WTC11 (cell line): ENCODE results near the gene FBRSL1. TPM values are rescaled to one million over a fixed set of nuclear protein-coding genes. Genes with fewer than 3 reads are reported as not detected.

ENCODE experiments used
- ATAC-seq: fragments of 200-7000 bp; cut with Tn5 transposase; 2 replicates; pipeline ENCODE4 v1.10.0; 2021; ENCODE audit warnings: mild to moderate bottlenecking, moderate library complexity
- CTCF ChIA-PET: fragments of 300-600 bp; sonication (Branson Sonifier 250); formaldehyde crosslinking; loops from one replicate; lab custom pipeline; 2021; ENCODE audit warnings: antibody characterized with exemption; lab: Charles Lee
- POLR2A ChIA-PET: fragments of 350-600 bp; sonication (Branson Sonifier 250); formaldehyde crosslinking; loops from one replicate; lab custom pipeline; 2021; ENCODE audit warnings: antibody characterized with exemption; lab: Charles Lee
- DNase-seq: peaks from one replicate; pipeline ENCODE4 v3.0.0; 2021; ENCODE audit warnings: low spot score
- H3K27ac Mint-ChIP-seq: 2 replicates; pipeline ENCODE4 v1.8.0; 2021; ENCODE audit warnings: mixed read lengths
- H3K27me3 Mint-ChIP-seq: 2 replicates; pipeline ENCODE4 v1.8.0; 2021; ENCODE audit warnings: low read depth, mild to moderate bottlenecking, moderate library complexity, mixed read lengths
- H3K36me3 Mint-ChIP-seq: 2 replicates; pipeline ENCODE4 v1.8.0; 2021; ENCODE audit warnings: mixed read lengths
- H3K4me1 Mint-ChIP-seq: 2 replicates; pipeline ENCODE4 v1.8.0; 2022; ENCODE audit warnings: mixed read lengths
- H3K4me3 Mint-ChIP-seq: 2 replicates; pipeline ENCODE4 v1.8.0; 2021; ENCODE audit warnings: mild to moderate bottlenecking, moderate library complexity, mixed read lengths
- H3K9me3 Mint-ChIP-seq: 2 replicates; pipeline ENCODE4 v1.8.0; 2021; ENCODE audit warnings: mixed read lengths
- CREB1 ChIP-seq: sonication (generic); formaldehyde crosslinking; IDR thresholded peaks from 2 replicates; pipeline ENCODE4 v1.8.0; 2023; ENCODE audit warnings: mild to moderate bottlenecking, missing genetic modification reagents
- ELF4 ChIP-seq: sonication (generic); formaldehyde crosslinking; IDR thresholded peaks from 2 replicates; pipeline ENCODE4 v1.8.1; 2022; ENCODE audit warnings: low read depth, mild to moderate bottlenecking, moderate library complexity, missing genetic modification reagents
- EMX1 ChIP-seq: fragments of 250-450 bp; sonication (Bioruptor Pico); IDR thresholded peaks from 2 replicates; pipeline ENCODE4 v1.8.0; 2021; ENCODE audit warnings: mild to moderate bottlenecking
- FOXK1 ChIP-seq: sonication (generic); formaldehyde crosslinking; IDR thresholded peaks from 2 replicates; pipeline ENCODE4 v1.8.0; 2022; ENCODE audit warnings: mild to moderate bottlenecking, moderate library complexity, missing genetic modification reagents
- FOXP1 ChIP-seq: sonication (generic); formaldehyde crosslinking; IDR thresholded peaks from 2 replicates; pipeline ENCODE4 v1.8.0; 2022; ENCODE audit warnings: missing genetic modification reagents, mild to moderate bottlenecking, moderate library complexity, borderline replicate concordance
- MXD4 ChIP-seq: fragments of 250-450 bp; sonication (Bioruptor Pico); IDR thresholded peaks from 2 replicates; pipeline ENCODE4 v1.8.0; 2021; ENCODE audit warnings: mild to moderate bottlenecking, moderate library complexity, borderline replicate concordance
- NFE2L1 ChIP-seq: sonication (generic); formaldehyde crosslinking; IDR thresholded peaks from 2 replicates; pipeline ENCODE4 v1.8.1; 2023; ENCODE audit warnings: missing genetic modification reagents
- NFYB ChIP-seq: sonication (generic); formaldehyde crosslinking; conservative IDR thresholded peaks from 2 replicates; pipeline ENCODE4 v1.8.0; 2022; ENCODE audit warnings: low read depth, missing genetic modification reagents
- RORB ChIP-seq: fragments of 250-450 bp; sonication (Bioruptor Pico); IDR thresholded peaks from 2 replicates; pipeline ENCODE4 v1.9.0; 2021; ENCODE audit warnings: mild to moderate bottlenecking
- SP1 ChIP-seq: sonication (generic); formaldehyde crosslinking; conservative IDR thresholded peaks from 2 replicates; pipeline ENCODE4 v1.8.1; 2022; ENCODE audit warnings: missing genetic modification reagents
- TCF7 ChIP-seq: sonication (generic); formaldehyde crosslinking; IDR thresholded peaks from 2 replicates; pipeline ENCODE4 v1.8.0; 2022; ENCODE audit warnings: mild to moderate bottlenecking, low read depth, missing genetic modification reagents, moderate library complexity
- TEAD1 ChIP-seq: sonication (generic); formaldehyde crosslinking; IDR thresholded peaks from 2 replicates; pipeline ENCODE4 v1.8.0; 2022; ENCODE audit warnings: mild to moderate bottlenecking, missing genetic modification reagents
- ZBTB21 ChIP-seq: sonication (generic); formaldehyde crosslinking; IDR thresholded peaks from 2 replicates; pipeline ENCODE4 v1.8.1; 2023; ENCODE audit warnings: mild to moderate bottlenecking, missing genetic modification reagents, borderline replicate concordance
- ZNF219 ChIP-seq: sonication (generic); formaldehyde crosslinking; IDR thresholded peaks from 2 replicates; pipeline ENCODE4 v1.8.0; 2023; ENCODE audit warnings: missing genetic modification reagents, mild to moderate bottlenecking, borderline replicate concordance
- ZNF263 ChIP-seq: sonication (generic); formaldehyde crosslinking; IDR thresholded peaks from 2 replicates; pipeline ENCODE4 v1.8.1; 2022; ENCODE audit warnings: low read depth, mild to moderate bottlenecking, moderate library complexity, missing genetic modification reagents
- total RNA-seq: library from RNA; stranded (reverse); gene quantifications from 3 replicates; pipeline ENCODE4 v1.2.3, GENCODE V29; 2021
- TF ChIP-seq, protein P1 (sequence below): sonication (generic); formaldehyde crosslinking; IDR thresholded peaks from 2 replicates; pipeline ENCODE4 v1.8.1; 2022; ENCODE audit warnings: low read depth, missing genetic modification reagents, borderline replicate concordance
- TF ChIP-seq, protein P2 (sequence below): sonication (generic); formaldehyde crosslinking; IDR thresholded peaks from 2 replicates; pipeline ENCODE4 v1.8.1; 2023; ENCODE audit warnings: mild to moderate bottlenecking, missing genetic modification reagents, moderate library complexity
- TF ChIP-seq, protein P3 (sequence below): sonication (generic); formaldehyde crosslinking; IDR thresholded peaks from 2 replicates; pipeline ENCODE4 v1.8.0; 2023; ENCODE audit warnings: missing genetic modification reagents, mild to moderate bottlenecking, borderline replicate concordance
- TF ChIP-seq, protein P4 (sequence below): sonication (generic); formaldehyde crosslinking; IDR thresholded peaks from 2 replicates; pipeline ENCODE4 v1.8.0; 2023; ENCODE audit warnings: mild to moderate bottlenecking, missing genetic modification reagents
- TF ChIP-seq, protein P5 (sequence below): sonication (generic); formaldehyde crosslinking; IDR thresholded peaks from 2 replicates; pipeline ENCODE4 v1.8.1; 2023; ENCODE audit warnings: mild to moderate bottlenecking, missing genetic modification reagents, moderate library complexity
- TF ChIP-seq, protein P6 (sequence below): sonication (generic); formaldehyde crosslinking; IDR thresholded peaks from 2 replicates; pipeline ENCODE4 v1.8.1; 2023; ENCODE audit warnings: mild to moderate bottlenecking, missing genetic modification reagents

Gene FBRSL1
- total RNA-seq, 1 experiment from 2014 or later, result 129 TPM

DNA sequence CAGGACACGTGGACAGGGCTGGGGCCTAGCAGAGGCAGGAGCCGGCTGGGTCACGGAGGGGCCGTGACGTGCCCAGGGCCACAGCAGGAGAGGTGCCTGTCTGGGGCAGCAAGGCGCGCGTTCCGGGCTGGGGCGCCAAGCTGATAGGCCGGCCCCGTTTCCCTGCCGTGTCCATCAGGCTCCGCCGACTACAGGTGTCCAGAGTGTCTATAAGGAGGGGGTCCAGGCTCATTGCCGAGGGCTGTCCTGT lies 18.5 kb downstream of the FBRSL1 start (continued):
- TF ChIP-seq FOXK1 (no peak), NFE2L1 (CRISPR knock-in tag) (no peak), ZNF219 (CRISPR knock-in tag) (no peak), NFYB (CRISPR knock-in tag) (no peak), FOXP1 (CRISPR knock-in tag) (no peak), SP1 (CRISPR knock-in tag) (no peak), CREB1 (CRISPR knock-in tag) (no peak)
- TF ChIP-seq, protein P1, sequence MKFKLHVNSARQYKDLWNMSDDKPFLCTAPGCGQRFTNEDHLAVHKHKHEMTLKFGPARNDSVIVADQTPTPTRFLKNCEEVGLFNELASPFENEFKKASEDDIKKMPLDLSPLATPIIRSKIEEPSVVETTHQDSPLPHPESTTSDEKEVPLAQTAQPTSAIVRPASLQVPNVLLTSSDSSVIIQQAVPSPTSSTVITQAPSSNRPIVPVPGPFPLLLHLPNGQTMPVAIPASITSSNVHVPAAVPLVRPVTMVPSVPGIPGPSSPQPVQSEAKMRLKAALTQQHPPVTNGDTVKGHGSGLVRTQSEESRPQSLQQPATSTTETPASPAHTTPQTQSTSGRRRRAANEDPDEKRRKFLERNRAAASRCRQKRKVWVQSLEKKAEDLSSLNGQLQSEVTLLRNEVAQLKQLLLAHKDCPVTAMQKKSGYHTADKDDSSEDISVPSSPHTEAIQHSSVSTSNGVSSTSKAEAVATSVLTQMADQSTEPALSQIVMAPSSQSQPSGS (CRISPR knock-in tag), result no peak
- TF ChIP-seq, protein P2, sequence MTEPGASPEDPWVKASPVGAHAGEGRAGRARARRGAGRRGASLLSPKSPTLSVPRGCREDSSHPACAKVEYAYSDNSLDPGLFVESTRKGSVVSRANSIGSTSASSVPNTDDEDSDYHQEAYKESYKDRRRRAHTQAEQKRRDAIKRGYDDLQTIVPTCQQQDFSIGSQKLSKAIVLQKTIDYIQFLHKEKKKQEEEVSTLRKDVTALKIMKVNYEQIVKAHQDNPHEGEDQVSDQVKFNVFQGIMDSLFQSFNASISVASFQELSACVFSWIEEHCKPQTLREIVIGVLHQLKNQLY (CRISPR knock-in tag), result no peak
- TF ChIP-seq, protein P3, sequence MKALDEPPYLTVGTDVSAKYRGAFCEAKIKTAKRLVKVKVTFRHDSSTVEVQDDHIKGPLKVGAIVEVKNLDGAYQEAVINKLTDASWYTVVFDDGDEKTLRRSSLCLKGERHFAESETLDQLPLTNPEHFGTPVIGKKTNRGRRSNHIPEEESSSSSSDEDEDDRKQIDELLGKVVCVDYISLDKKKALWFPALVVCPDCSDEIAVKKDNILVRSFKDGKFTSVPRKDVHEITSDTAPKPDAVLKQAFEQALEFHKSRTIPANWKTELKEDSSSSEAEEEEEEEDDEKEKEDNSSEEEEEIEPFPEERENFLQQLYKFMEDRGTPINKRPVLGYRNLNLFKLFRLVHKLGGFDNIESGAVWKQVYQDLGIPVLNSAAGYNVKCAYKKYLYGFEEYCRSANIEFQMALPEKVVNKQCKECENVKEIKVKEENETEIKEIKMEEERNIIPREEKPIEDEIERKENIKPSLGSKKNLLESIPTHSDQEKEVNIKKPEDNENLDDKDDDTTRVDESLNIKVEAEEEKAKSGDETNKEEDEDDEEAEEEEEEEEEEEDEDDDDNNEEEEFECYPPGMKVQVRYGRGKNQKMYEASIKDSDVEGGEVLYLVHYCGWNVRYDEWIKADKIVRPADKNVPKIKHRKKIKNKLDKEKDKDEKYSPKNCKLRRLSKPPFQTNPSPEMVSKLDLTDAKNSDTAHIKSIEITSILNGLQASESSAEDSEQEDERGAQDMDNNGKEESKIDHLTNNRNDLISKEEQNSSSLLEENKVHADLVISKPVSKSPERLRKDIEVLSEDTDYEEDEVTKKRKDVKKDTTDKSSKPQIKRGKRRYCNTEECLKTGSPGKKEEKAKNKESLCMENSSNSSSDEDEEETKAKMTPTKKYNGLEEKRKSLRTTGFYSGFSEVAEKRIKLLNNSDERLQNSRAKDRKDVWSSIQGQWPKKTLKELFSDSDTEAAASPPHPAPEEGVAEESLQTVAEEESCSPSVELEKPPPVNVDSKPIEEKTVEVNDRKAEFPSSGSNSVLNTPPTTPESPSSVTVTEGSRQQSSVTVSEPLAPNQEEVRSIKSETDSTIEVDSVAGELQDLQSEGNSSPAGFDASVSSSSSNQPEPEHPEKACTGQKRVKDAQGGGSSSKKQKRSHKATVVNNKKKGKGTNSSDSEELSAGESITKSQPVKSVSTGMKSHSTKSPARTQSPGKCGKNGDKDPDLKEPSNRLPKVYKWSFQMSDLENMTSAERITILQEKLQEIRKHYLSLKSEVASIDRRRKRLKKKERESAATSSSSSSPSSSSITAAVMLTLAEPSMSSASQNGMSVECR (CRISPR knock-in tag), result no peak

DNA sequence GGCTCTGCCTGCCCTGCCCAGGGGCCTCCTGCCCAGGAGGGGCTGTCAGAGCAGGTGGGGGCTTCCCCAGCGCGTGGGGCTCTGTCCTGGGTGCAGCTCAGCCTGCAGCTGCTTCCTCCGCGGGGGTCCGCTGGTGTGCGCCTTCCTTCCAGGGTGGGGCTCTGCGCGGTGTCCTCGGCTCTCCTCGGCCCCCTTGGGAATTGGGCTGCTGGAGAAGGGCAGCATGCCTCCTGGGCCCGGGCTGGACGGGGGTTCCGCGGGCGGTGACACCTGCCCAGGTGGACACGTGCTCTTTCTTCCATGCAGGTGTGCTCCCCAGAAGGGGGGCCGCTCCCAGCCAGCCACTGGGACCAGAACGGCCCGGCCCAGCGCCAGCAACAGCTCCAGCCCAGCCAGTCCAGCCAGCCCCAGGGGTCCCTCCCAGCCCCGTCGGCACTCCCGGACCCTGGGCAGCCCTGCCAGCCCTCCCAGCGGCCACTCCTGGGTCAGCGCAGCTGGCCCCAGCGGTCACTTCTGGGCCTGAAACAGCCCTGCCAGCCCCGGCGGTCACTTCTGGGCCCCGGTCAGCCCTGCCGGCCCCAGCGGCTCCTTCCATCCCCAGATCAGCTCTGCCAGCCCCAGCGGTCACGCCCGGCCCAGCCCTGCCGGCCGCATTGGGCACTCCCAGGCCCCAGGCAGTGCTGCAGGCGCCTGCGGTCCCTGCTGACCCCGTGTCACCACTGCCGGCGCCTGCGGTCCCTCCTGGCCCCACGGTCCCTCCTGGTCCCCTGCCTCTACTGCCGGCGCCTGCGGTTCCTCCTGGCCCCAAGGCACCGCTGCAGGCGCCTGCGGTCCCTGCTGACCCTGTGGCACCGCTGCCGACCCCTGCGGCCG lies 19.1 kb downstream of the FBRSL1 start:
- POLR2A ChIA-PET, result no interaction called here
- no peak overlapping the region for H3K4me3 Mint-ChIP-seq
- no peaks in the 10 kb centered on the region for H3K9me3 Mint-ChIP-seq
- ATAC-seq, result no peak
- no peak for DNase-seq
- no peaks in the 10 kb centered on the region for H3K27me3 Mint-ChIP-seq
- TF ChIP-seq TCF7 (CRISPR knock-in tag) (no peak), EMX1 (CRISPR knock-in tag) (no peak), TEAD1 (CRISPR knock-in tag) (no peak), MXD4 (CRISPR knock-in tag) (no peak), ELF4 (no peak), ZNF263 (CRISPR knock-in tag) (no peak), FOXK1 (no peak), RORB (no peak), ZBTB21 (CRISPR knock-in tag) (no peak)
- TF ChIP-seq, protein P4, sequence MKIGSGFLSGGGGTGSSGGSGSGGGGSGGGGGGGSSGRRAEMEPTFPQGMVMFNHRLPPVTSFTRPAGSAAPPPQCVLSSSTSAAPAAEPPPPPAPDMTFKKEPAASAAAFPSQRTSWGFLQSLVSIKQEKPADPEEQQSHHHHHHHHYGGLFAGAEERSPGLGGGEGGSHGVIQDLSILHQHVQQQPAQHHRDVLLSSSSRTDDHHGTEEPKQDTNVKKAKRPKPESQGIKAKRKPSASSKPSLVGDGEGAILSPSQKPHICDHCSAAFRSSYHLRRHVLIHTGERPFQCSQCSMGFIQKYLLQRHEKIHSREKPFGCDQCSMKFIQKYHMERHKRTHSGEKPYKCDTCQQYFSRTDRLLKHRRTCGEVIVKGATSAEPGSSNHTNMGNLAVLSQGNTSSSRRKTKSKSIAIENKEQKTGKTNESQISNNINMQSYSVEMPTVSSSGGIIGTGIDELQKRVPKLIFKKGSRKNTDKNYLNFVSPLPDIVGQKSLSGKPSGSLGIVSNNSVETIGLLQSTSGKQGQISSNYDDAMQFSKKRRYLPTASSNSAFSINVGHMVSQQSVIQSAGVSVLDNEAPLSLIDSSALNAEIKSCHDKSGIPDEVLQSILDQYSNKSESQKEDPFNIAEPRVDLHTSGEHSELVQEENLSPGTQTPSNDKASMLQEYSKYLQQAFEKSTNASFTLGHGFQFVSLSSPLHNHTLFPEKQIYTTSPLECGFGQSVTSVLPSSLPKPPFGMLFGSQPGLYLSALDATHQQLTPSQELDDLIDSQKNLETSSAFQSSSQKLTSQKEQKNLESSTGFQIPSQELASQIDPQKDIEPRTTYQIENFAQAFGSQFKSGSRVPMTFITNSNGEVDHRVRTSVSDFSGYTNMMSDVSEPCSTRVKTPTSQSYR (CRISPR knock-in tag), result no peak
- TF ChIP-seq, protein P5, sequence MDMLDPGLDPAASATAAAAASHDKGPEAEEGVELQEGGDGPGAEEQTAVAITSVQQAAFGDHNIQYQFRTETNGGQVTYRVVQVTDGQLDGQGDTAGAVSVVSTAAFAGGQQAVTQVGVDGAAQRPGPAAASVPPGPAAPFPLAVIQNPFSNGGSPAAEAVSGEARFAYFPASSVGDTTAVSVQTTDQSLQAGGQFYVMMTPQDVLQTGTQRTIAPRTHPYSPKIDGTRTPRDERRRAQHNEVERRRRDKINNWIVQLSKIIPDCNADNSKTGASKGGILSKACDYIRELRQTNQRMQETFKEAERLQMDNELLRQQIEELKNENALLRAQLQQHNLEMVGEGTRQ, result no peak
- TF ChIP-seq, protein P1 (CRISPR knock-in tag), result no peak
- TF ChIP-seq, protein P6, sequence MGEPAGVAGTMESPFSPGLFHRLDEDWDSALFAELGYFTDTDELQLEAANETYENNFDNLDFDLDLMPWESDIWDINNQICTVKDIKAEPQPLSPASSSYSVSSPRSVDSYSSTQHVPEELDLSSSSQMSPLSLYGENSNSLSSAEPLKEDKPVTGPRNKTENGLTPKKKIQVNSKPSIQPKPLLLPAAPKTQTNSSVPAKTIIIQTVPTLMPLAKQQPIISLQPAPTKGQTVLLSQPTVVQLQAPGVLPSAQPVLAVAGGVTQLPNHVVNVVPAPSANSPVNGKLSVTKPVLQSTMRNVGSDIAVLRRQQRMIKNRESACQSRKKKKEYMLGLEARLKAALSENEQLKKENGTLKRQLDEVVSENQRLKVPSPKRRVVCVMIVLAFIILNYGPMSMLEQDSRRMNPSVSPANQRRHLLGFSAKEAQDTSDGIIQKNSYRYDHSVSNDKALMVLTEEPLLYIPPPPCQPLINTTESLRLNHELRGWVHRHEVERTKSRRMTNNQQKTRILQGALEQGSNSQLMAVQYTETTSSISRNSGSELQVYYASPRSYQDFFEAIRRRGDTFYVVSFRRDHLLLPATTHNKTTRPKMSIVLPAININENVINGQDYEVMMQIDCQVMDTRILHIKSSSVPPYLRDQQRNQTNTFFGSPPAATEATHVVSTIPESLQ (CRISPR knock-in tag), result no peak
- H3K36me3 Mint-ChIP-seq, result no peaks in the 10 kb centered on the region
- CTCF ChIA-PET, result interaction anchor here (1.0 to 1.5 kb wide), 4 partner anchors 13 to 106 kb away, joined by 3 to 6 read pairs (median 5); no protein-coding TSS in a partner anchor
- H3K4me1 Mint-ChIP-seq, result peaks cover 13% of the 10 kb centered on the region
- no peak overlapping the region for H3K27ac Mint-ChIP-seq
